GM12878 (cell line): ENCODE data around the gene MAN1B1. TPM values are rescaled to one million over a fixed set of nuclear protein-coding genes. Genes with fewer than 3 reads are reported as not detected.

Experiments
- ATAC-seq: fragments of 200-7000 bp; cut with Tn5 transposase; 3 replicates; pipeline ENCODE4 v1.9.1; 2020; ENCODE audit warnings: mild to moderate bottlenecking, moderate library complexity
- BruUV-seq: library from RNA; stranded (reverse); fragments of 400-500 nt; replicated peaks from 2 replicates; lab custom pipeline; 2021; lab: Mats Ljungman, UMichigan
- CTCF ChIA-PET: fragments of 300-600 bp; sonication (Branson Sonifier 250); formaldehyde crosslinking; extraction: SDS; loops from one replicate; lab custom pipeline; 2021; ENCODE audit warnings: inconsistent platforms; lab: Yijun Ruan, JAX
- POLR2A ChIA-PET: fragments of 350-600 bp; formaldehyde crosslinking; extraction: SDS; loops from one replicate; lab custom pipeline; 2021; ENCODE audit warnings: inconsistent platforms; lab: Charles Lee
- RAD21 ChIA-PET: fragments of 300-600 bp; sonication (Branson Sonifier 250); formaldehyde crosslinking; loops from one replicate; lab custom pipeline; 2023; ENCODE audit warnings: antibody characterized with exemption; ENCODE audit not compliant: unreplicated experiment; lab: Charles Lee
- SMC1A ChIA-PET: fragments of 300-600 bp; sonication (Branson Sonifier 250); formaldehyde crosslinking; loops from one replicate; lab custom pipeline; 2023; ENCODE audit not compliant: unreplicated experiment, uncharacterized antibody; lab: Charles Lee
- DNase-seq: peaks from one replicate; pipeline ENCODE4 v3.0.0-alpha.2; 2011; ENCODE audit warnings: low read depth, low spot score
- FAIRE-seq: peaks from 3 replicates; lab custom pipeline; 2011; peaks lifted over from hg19 to GRCh38; lab: Jason Lieb, UNC
- H2AFZ ChIP-seq: 2 replicates; pipeline ENCODE4 v1.6.0; 2011; ENCODE audit warnings: low read depth, low read length, control low read depth; ENCODE audit not compliant: control insufficient read depth
- H3K27ac ChIP-seq: 2 replicates; pipeline ENCODE4 v1.5.1; 2011; ENCODE audit warnings: control low read depth; ENCODE audit not compliant: control insufficient read depth, insufficient read depth
- H3K27me3 ChIP-seq, 2 experiments: replicated peaks in 1 of 2; 2 replicates each; pipeline versions ENCODE4 v1.6.0 to v1.6.1; 2011; ENCODE audit warnings: low read length in 1 of 2; ENCODE audit not compliant: control insufficient read depth in 2 of 2, insufficient read depth in 2 of 2
- H3K36me3 ChIP-seq, 2 experiments: 2 replicates each; pipeline ENCODE4 v1.5.1; 2011; ENCODE audit warnings: low read length in 1 of 2; ENCODE audit not compliant: control insufficient read depth in 2 of 2, insufficient read depth in 2 of 2
- H3K4me1 ChIP-seq: 2 replicates; pipeline ENCODE4 v1.6.1; 2011; ENCODE audit warnings: mild to moderate bottlenecking, low read length, moderate library complexity, mixed read lengths; ENCODE audit not compliant: control insufficient read depth, insufficient read depth
- H3K4me2 ChIP-seq: 2 replicates; pipeline ENCODE4 v1.6.0; 2011; ENCODE audit warnings: control low read depth; ENCODE audit not compliant: control insufficient read depth, insufficient read depth
- H3K4me3 ChIP-seq: fragments of 200-600 bp; sonication (generic); 2 replicates; pipeline ENCODE4 v1.5.1; 2016
- H3K79me2 ChIP-seq: 2 replicates; pipeline ENCODE4 v1.6.0; 2011; ENCODE audit warnings: low read length; ENCODE audit not compliant: control insufficient read depth, insufficient read depth
- H3K9ac ChIP-seq: 2 replicates; pipeline ENCODE4 v1.8.0; 2011; ENCODE audit warnings: low read length, control low read depth, mixed read lengths; ENCODE audit not compliant: control insufficient read depth, insufficient read depth
- H3K9me3 ChIP-seq: replicated peaks from 3 replicates; pipeline ENCODE4 v1.5.1; 2011; ENCODE audit warnings: mild to moderate bottlenecking, low read length; ENCODE audit not compliant: control insufficient read depth, insufficient read depth
- H4K20me1 ChIP-seq: 2 replicates; pipeline ENCODE4 v1.6.0; 2011; ENCODE audit not compliant: control insufficient read depth, insufficient read depth
- CBFB ChIP-seq: IDR thresholded peaks from 2 replicates; pipeline ENCODE4 v1.6.1; 2016; ENCODE audit warnings: antibody characterized with exemption, low read depth
- CUX1 ChIP-seq: IDR thresholded peaks from 2 replicates; pipeline ENCODE4 v1.6.1; 2012; ENCODE audit warnings: improper control_type of control experiment, low read depth, low read length; ENCODE audit not compliant: insufficient replicate concordance
- EP300 ChIP-seq, 2 experiments: fragments of 150-350 bp in 1 of 2; IDR thresholded peaks; 2 replicates each; pipeline ENCODE4 v1.6.1; 2011 to 2012; ENCODE audit warnings: low read depth in 2 of 2, low read length in 2 of 2, borderline replicate concordance in 1 of 2, improper control_type of control experiment in 1 of 2, inconsistent platforms in 1 of 2; ENCODE audit not compliant: control insufficient read depth in 1 of 2
- MYC ChIP-seq: IDR thresholded peaks from 2 replicates; pipeline ENCODE4 v1.6.1; 2011; ENCODE audit warnings: mild to moderate bottlenecking, low read length, moderate library complexity, inconsistent platforms; ENCODE audit not compliant: insufficient read depth, insufficient replicate concordance, insufficient read length, severe bottlenecking
- RAD51 ChIP-seq: fragments of 450-650 bp; IDR thresholded peaks from 2 replicates; pipeline ENCODE4 v1.6.1; 2016; ENCODE audit warnings: moderate library complexity, mild to moderate bottlenecking, inconsistent platforms
- RBBP5 ChIP-seq: fragments of 200-600 bp; sonication (generic); conservative IDR thresholded peaks from 2 replicates; pipeline ENCODE4 v1.6.1; 2016
- WGBS: methylation state at CpG from one replicate; pipeline ENCODE4 v1.1.6; 2016; ENCODE audit warnings: low lambda C conversion rate; ENCODE audit not compliant: insufficient replicate concordance, insufficient coverage; ENCODE audit errors: missing lambda C conversion rate; 5-methylcytosine and 5-hydroxymethylcytosine counted together
- in situ Hi-C: fragments of 300-500 bp; cut with MboI; formaldehyde crosslinking; loops from 9 replicates; pipeline ENCODE4 v1.14.3; 2018; ENCODE audit warnings: mixed read lengths
- intact Hi-C: fragments of 100-400 bp; cut with micrococcal nuclease; formaldehyde crosslinking; loops from one replicate; pipeline ENCODE4 v1.14.2; 2022; ENCODE audit not compliant: unreplicated experiment
- polyA plus RNA-seq, 11 experiments: library from polyadenylated mRNA; depleted of rRNA in 4 of 11; unstranded in 6 of 11; stranded (reverse) in 5 of 11; fragments of >200 nt; fragmentation: Nextera tagmentation in 4 of 11; fragmentation: Illumina TruSeq in 1 of 11; extraction: Ambion mirVana in 4 of 11; extraction: Trizol in 1 of 11; gene quantifications; 1 replicate in 1 of 11; 2 replicates in 10 of 11; pipeline versions ENCODE4 v1.2.1 to v1.2.3, GENCODE V29; 2011 to 2016; ENCODE audit warnings: inconsistent platforms in 2 of 11, missing spikeins in 2 of 11, low read depth in 1 of 11
- total RNA-seq, 4 experiments: library from RNA; depleted of rRNA in 3 of 4; stranded (reverse); fragments of >200 nt in 3 of 4; fragmentation: Illumina TruSeq in 1 of 4; extraction: Trizol in 1 of 4; gene quantifications; 2 replicates each; pipeline versions ENCODE4 v1.2.1 to v1.2.3, GENCODE V29; 2013 to 2021
- TF ChIP-seq, protein P1 (sequence below): fragments of 450-650 bp; formaldehyde crosslinking; IDR thresholded peaks from 2 replicates; pipeline ENCODE4 v1.4.0; 2022; ENCODE audit warnings: mild to moderate bottlenecking, moderate library complexity
- TF ChIP-seq, protein P2 (sequence below): fragments of 450-650 bp; IDR thresholded peaks from 2 replicates; pipeline ENCODE4 v1.6.1; 2017; ENCODE audit warnings: low read depth, mild to moderate bottlenecking, moderate library complexity

MAN1B1 gene
- total and polyA plus RNA-seq, 10 of the 15 experiments (the other 5 are each of a cell fraction or from before 2014, with no cell fraction given), result 0.71 to 34.1 (median 22.7) TPM

DNA sequence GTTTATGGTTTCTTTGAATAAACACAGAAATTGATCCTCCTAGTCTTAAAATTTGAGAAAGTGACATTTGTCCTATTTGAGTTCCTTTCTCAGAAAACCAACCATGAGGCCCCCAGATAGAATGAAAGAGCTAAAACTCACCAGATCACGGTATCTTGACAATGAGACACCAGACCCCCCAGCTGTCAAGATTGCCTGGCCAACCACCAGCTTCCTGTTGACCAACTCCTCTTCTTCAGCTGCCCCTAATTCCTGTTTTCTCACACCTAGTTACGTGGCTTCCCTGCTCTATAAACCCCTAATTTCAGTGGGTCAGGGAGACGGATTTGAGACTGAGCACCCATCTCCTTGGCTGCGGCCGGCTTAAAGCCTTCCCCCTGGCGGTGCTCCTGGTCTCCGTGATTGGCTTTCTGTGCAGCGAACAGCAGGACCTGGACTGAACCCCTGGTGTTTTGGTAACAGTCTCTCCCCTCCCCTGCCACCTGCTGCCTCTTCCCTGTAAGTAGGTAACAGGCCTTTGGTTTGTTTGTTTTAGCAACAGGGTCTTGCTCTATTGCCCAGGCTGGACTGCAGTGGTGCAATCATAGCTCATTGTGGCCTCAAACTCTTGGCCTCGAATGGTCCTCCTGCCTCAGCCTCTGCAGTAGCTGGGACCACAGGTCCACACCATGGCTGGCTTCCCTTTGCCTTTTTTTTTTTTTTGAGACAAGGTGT is 28.1 kb upstream of the MAN1B1 start (continued):
- TF ChIP-seq, protein P1, sequence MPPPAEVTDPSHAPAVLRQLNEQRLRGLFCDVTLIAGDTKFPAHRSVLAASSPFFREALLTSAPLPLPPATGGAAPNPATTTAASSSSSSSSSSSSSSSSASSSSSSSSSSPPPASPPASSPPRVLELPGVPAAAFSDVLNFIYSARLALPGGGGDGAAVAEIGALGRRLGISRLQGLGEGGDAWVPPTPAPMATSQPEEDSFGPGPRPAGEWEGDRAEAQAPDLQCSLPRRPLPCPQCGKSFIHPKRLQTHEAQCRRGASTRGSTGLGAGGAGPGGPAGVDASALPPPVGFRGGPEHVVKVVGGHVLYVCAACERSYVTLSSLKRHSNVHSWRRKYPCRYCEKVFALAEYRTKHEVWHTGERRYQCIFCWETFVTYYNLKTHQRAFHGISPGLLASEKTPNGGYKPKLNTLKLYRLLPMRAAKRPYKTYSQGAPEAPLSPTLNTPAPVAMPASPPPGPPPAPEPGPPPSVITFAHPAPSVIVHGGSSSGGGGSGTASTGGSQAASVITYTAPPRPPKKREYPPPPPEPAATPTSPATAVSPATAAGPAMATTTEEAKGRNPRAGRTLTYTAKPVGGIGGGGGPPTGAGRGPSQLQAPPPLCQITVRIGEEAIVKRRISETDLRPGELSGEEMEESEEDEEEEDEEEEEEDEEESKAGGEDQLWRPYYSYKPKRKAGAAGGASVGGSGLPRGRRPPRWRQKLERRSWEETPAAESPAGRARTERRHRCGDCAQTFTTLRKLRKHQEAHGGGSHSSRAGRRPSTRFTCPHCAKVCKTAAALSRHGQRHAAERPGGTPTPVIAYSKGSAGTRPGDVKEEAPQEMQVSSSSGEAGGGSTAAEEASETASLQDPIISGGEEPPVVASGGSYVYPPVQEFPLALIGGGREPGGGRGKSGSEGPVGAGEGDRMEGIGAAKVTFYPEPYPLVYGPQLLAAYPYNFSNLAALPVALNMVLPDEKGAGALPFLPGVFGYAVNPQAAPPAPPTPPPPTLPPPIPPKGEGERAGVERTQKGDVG (CRISPR knock-in tag), result no peak
- no peak for TF ChIP-seq CBFB

- Histone ChIP-seq H2AFZ (no peak overlapping the region), H3K4me1 (no peaks in the 10 kb centered on the region), H4K20me1 (no peaks in the 10 kb centered on the region), H3K4me3 (no peak overlapping the region), H3K36me3 (no peaks in the 10 kb centered on the region; a peak in 2 of 4 replicates), H3K27ac (no peak overlapping the region), H3K9ac (no peak overlapping the region), H3K79me2 (no peaks in the 10 kb centered on the region), H3K27me3 (no peaks in the 10 kb centered on the region), H3K9me3 (no peaks in the 10 kb centered on the region), H3K4me2 (no peak overlapping the region)
- RAD21 ChIA-PET, result interaction anchor here (3.1 kb wide), 1 partner anchor 16 kb away, joined by 18 read pairs; the partner anchor contains the start of gene NPDC1
- WGBS, result 67% methylated on average over 15 of the region's 15 CpGs
- in situ Hi-C loops, result no loop called here
- intact Hi-C loops, result no loop called here
- POLR2A ChIA-PET, result no interaction called here
- SMC1A ChIA-PET, result no interaction called here
- CTCF ChIA-PET, result interaction anchor here (6.4 kb wide), 1 partner anchor 14 kb away, joined by 81 read pairs; the partner anchor contains the start of gene NPDC1
- FAIRE-seq (no peak), DNase-seq (no peak), ATAC-seq (no peak)
- TSS peak; percentile 75 for BruUV-seq
- no peak for TF ChIP-seq EP300 (IDR thresholded peaks at IDR 0.05; ENCODE audit: borderline replicate concordance in 1 of 2, control insufficient read depth in 1 of 2, low read depth in 2 of 2, low read length in 2 of 2)
- TF ChIP-seq, protein P2, sequence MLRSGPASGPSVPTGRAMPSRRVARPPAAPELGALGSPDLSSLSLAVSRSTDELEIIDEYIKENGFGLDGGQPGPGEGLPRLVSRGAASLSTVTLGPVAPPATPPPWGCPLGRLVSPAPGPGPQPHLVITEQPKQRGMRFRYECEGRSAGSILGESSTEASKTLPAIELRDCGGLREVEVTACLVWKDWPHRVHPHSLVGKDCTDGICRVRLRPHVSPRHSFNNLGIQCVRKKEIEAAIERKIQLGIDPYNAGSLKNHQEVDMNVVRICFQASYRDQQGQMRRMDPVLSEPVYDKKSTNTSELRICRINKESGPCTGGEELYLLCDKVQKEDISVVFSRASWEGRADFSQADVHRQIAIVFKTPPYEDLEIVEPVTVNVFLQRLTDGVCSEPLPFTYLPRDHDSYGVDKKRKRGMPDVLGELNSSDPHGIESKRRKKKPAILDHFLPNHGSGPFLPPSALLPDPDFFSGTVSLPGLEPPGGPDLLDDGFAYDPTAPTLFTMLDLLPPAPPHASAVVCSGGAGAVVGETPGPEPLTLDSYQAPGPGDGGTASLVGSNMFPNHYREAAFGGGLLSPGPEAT, result no peak
- TF ChIP-seq MYC, result no peak
- TF ChIP-seq CUX1, result no peak
- TF ChIP-seq RAD51, result no peak
- no peak for TF ChIP-seq RBBP5
Observed at GRCh38 chr9:137062384-137062783, 24.4 kb upstream of the MAN1B1 start.
